Transverse colon (tissue), 4 donors: ENCODE data around the gene REV3L. TPM values are rescaled to one million over a fixed set of nuclear protein-coding genes. Genes with fewer than 3 reads are reported as not detected.
A peak's percentile ranks its signal among the peaks of the same experiment; 100 is the strongest.

Source experiments
- DNase-seq: peaks from one replicate; pipeline ENCODE4 v3.0.0-alpha.2; 2019
- H3K27ac ChIP-seq, 4 donors: fragments of 200-600 bp; sonication (generic); 2 replicates each; pipeline ENCODE4 v1.5.1; 2016 to 2018; ENCODE audit warnings: inconsistent platforms in 4 of 4
- H3K27me3 ChIP-seq: fragments of 200-600 bp; sonication (generic); 2 replicates; pipeline ENCODE4 v1.5.1; 2017; ENCODE audit warnings: inconsistent platforms
- H3K36me3 ChIP-seq, 4 donors: fragments of 200-600 bp; sonication (generic); 2 replicates each; pipeline ENCODE4 v1.5.1; 2017 to 2019; ENCODE audit warnings: inconsistent platforms in 4 of 4
- H3K4me1 ChIP-seq, 4 donors: fragments of 200-600 bp; sonication (generic); 2 replicates each; pipeline ENCODE4 v1.5.1; 2017 to 2020; ENCODE audit warnings: inconsistent platforms in 4 of 4
- H3K4me3 ChIP-seq, 4 donors: fragments of 200-600 bp; sonication (generic); 1 replicate in 1 of 4; 2 replicates in 3 of 4; pipeline versions ENCODE4 v1.5.1 to v1.6.1; 2017 to 2019; ENCODE audit warnings: inconsistent platforms in 4 of 4
- H3K9me3 ChIP-seq, 2 donors: fragments of 200-600 bp; sonication (generic); 2 replicates each; pipeline ENCODE4 v1.5.1; 2017 to 2019; ENCODE audit warnings: inconsistent platforms in 2 of 2
- CTCF ChIP-seq, 5 experiments: fragments of 200-600 bp in 3 of 5; fragments of 450-650 bp in 2 of 5; sonication (generic) in 3 of 5; IDR thresholded peaks; 1 replicate in 2 of 5; 2 replicates in 3 of 5; pipeline ENCODE4 v1.5.1; 2016 to 2017; ENCODE audit warnings: antibody characterized with exemption in 5 of 5, inconsistent platforms in 3 of 5, mild to moderate bottlenecking in 2 of 5, moderate library complexity in 1 of 5
- EP300 ChIP-seq: sonication (generic); formaldehyde crosslinking; IDR thresholded peaks from one replicate; pipeline ENCODE4 v1.6.1; 2017; ENCODE audit warnings: antibody characterized with exemption, low read depth
- POLR2A ChIP-seq: fragments of 450-650 bp; IDR thresholded peaks from one replicate; pipeline ENCODE4 v1.6.1; 2016; ENCODE audit warnings: antibody characterized with exemption, mild to moderate bottlenecking, moderate library complexity
- POLR2AphosphoS5 ChIP-seq, 3 donors: sonication (generic); formaldehyde crosslinking; IDR thresholded peaks; one replicate each; pipeline ENCODE4 v1.6.1; 2016; ENCODE audit warnings: antibody characterized with exemption in 3 of 3
- WGBS, 2 donors: methylation state at CpG; one replicate each; pipeline ENCODE4 v1.1.5; 2018; ENCODE audit warnings: low coverage in 1 of 2; 5-methylcytosine and 5-hydroxymethylcytosine counted together
- in situ Hi-C, 4 donors: fragments of 200-750 bp; cut with MboI; loops; one replicate each; pipeline versions ENCODE4 v1.15.0 to v1.15.1; 2017; ENCODE audit warnings: low sequenced_read_pairs in 3 of 4, low pct_ligation_motif_present in 1 of 4, low pct_unique_long_range_greater_than_20kb in 1 of 4
- intact Hi-C: fragments of 100-400 bp; cut with DNase I; formaldehyde crosslinking; loops from one replicate; pipeline ENCODE4 v1.15.1; 2023; ENCODE audit warnings: low total_unique reads
- total RNA-seq, 4 donors: library from RNA; depleted of rRNA; stranded (reverse); fragments of >200 nt; gene quantifications; one replicate each; pipeline ENCODE4 v1.1.0, GENCODE V29; 2016

Gene REV3L
- total RNA-seq, 4 donors from 2014 or later: 24.7 to 256 (median 34.7) TPM

GRCh38 chr6:111416529-111416928 is 66.5 kb downstream of the REV3L start:
- H3K4me1 ChIP-seq: peaks cover 9 to 40% (median 25%) of the 10 kb centered on the region in 4 donors
- no peaks in the 10 kb centered on the region for H3K9me3 ChIP-seq
- DNase-seq: no peak
- H3K27ac ChIP-seq: peak overlapping the region; percentile 3 to 67 (median 43)
- intact Hi-C loops (no loop called here), in situ Hi-C loops (no loop called here)
- no peak overlapping the region for H3K4me3 ChIP-seq
- peaks cover 0 to under 1% (median 0%) of the 10 kb centered on the region in 4 donors for H3K36me3 ChIP-seq
- no peaks in the 10 kb centered on the region for H3K27me3 ChIP-seq
- TF ChIP-seq POLR2AphosphoS5 (IDR thresholded peaks at IDR 0.05) (no peak), EP300 (no peak), POLR2A (no peak), CTCF (IDR thresholded peaks at IDR 0.05) (no peak)

GRCh38 chr6:111414373-111414772 is 68.6 kb downstream of the REV3L start:
- in situ Hi-C loops (no loop called here), intact Hi-C loops (no loop called here)
- H3K27me3 ChIP-seq: no peaks in the 10 kb centered on the region
- peaks cover 9 to 47% (median 28%) of the 10 kb centered on the region in 4 donors for H3K4me1 ChIP-seq
- H3K27ac ChIP-seq: no peak overlapping the region
- no peaks in the 10 kb centered on the region for H3K9me3 ChIP-seq
- TF ChIP-seq POLR2AphosphoS5 (IDR thresholded peaks at IDR 0.05) (no peak), POLR2A (no peak)
- DNase-seq: no peak
- H3K36me3 ChIP-seq: peaks cover 0 to 15% (median 1%) of the 10 kb centered on the region in 4 donors
- no peak overlapping the region for H3K4me3 ChIP-seq
- 75 to 88% methylated on average over 1 of the region's 1 CpG for WGBS, 2 donors

- H3K4me1 ChIP-seq: peaks cover 3 to 27% (median 11%) of the 10 kb centered on the region in 4 donors
- no peak for DNase-seq
- 68 to 80% methylated on average over 3 to 4 of the region's 4 CpGs for whole genome bisulfite sequencing, 2 donors
- peaks cover 0 to 18% (median 1%) of the 10 kb centered on the region in 4 donors for H3K36me3 ChIP-seq
- no peaks in the 10 kb centered on the region for H3K27me3 ChIP-seq
- no peak overlapping the region for H3K27ac ChIP-seq
- TF ChIP-seq CTCF (IDR thresholded peaks at IDR 0.05): no peak
- TF ChIP-seq POLR2A: no peak
- no peak for TF ChIP-seq POLR2AphosphoS5 (IDR thresholded peaks at IDR 0.05)
- TF ChIP-seq EP300: no peak
- H3K4me3 ChIP-seq: no peak overlapping the region
- no peaks in the 10 kb centered on the region for H3K9me3 ChIP-seq
- in situ Hi-C loops: no loop called here
- intact Hi-C loops: no loop called here
Measured at GRCh38 chr6:111411978-111412566, 70.9 kb downstream of the REV3L start.

- DNase-seq: no peak
- no peak for TF ChIP-seq EP300
- no peak for TF ChIP-seq CTCF (IDR thresholded peaks at IDR 0.05)
- no peak for TF ChIP-seq POLR2A
- no peak for TF ChIP-seq POLR2AphosphoS5 (IDR thresholded peaks at IDR 0.05)
- Histone ChIP-seq H3K9me3 (no peaks in the 10 kb centered on the region), H3K4me3 (no peak overlapping the region), H3K27me3 (no peaks in the 10 kb centered on the region), H3K4me1 (peaks cover 0 to 22% (median 3%) of the 10 kb centered on the region in 4 donors), H3K36me3 (peaks cover 0 to 22% (median 1%) of the 10 kb centered on the region in 4 donors), H3K27ac (peak overlapping the region in 3 of 4 donors; percentile 27 to 32 (median 30))
- in situ Hi-C loops: no loop called here
- intact Hi-C loops: no loop called here
- WGBS, 2 donors: 91 to 93% methylated on average over 4 of the region's 4 CpGs
Measured at GRCh38 chr6:111411046-111411445, 72.0 kb downstream of the REV3L start.

- H3K36me3 ChIP-seq: peaks cover 0 to 24% (median 2%) of the 10 kb centered on the region in 4 donors
- peak overlapping the region in 3 of 4 donors; percentile 27 to 32 (median 30) for H3K27ac ChIP-seq
- no peaks in the 10 kb centered on the region for H3K27me3 ChIP-seq
- no peak for TF ChIP-seq POLR2AphosphoS5 (IDR thresholded peaks at IDR 0.05)
- no peak for TF ChIP-seq EP300
- TF ChIP-seq CTCF (IDR thresholded peaks at IDR 0.05): no peak
- TF ChIP-seq POLR2A: no peak
- peaks cover 0 to 22% (median 3%) of the 10 kb centered on the region in 4 donors for H3K4me1 ChIP-seq
- DNase-seq: no peak
- in situ Hi-C loops: no loop called here
- WGBS, 2 donors: 40 to 62% methylated on average over 3 of the region's 3 CpGs
- no peak overlapping the region for H3K4me3 ChIP-seq
- intact Hi-C loops: no loop called here
- no peaks in the 10 kb centered on the region for H3K9me3 ChIP-seq
Measured at GRCh38 chr6:111410371-111410770, 72.6 kb downstream of the REV3L start.
